PFSK-1 (cell line): ENCODE results near the gene ATP11A.

Source experiments
- FOXP2 ChIP-seq: optimal IDR thresholded peaks from 2 replicates; pipeline ENCODE3; 2011; ENCODE audit warnings: borderline replicate concordance, control low read depth, inconsistent platforms; ENCODE audit not compliant: insufficient read depth; ENCODE audit errors: extremely low read length, extremely low read depth
- POLR2AphosphoS5 ChIP-seq: IDR thresholded peaks from 2 replicates; pipeline ENCODE4 v1.6.1; 2012; ENCODE audit warnings: low read depth, mild to moderate bottlenecking, control low read depth, low read length, moderate library complexity
- SIN3A ChIP-seq: IDR thresholded peaks from 2 replicates; pipeline ENCODE4 v1.6.1; 2012; ENCODE audit warnings: mild to moderate bottlenecking, low read length, moderate library complexity, borderline replicate concordance; ENCODE audit not compliant: insufficient read depth
- TAF1 ChIP-seq: IDR thresholded peaks from 2 replicates; pipeline ENCODE4 v1.6.1; 2012; ENCODE audit warnings: low read length, control low read depth, borderline replicate concordance; ENCODE audit not compliant: insufficient read depth
- TF ChIP-seq, protein P1 (sequence below), 2 experiments: IDR thresholded peaks; 2 replicates each; pipeline versions ENCODE4 v1.6.1 to v1.8.0; 2011 to 2012; ENCODE audit warnings: low read depth in 2 of 2, low read length in 2 of 2, control low read depth in 1 of 2, inconsistent platforms in 1 of 2, mild to moderate bottlenecking in 1 of 2, moderate library complexity in 1 of 2; ENCODE audit not compliant: insufficient read depth in 1 of 2

ATP11A gene

GRCh38 chr13:112733661-112734379 lies 44.0 kb downstream of the ATP11A start:
- TF ChIP-seq TAF1: no peak
- TF ChIP-seq SIN3A: no peak
- TF ChIP-seq POLR2AphosphoS5: no peak
- TF ChIP-seq, protein P1, sequence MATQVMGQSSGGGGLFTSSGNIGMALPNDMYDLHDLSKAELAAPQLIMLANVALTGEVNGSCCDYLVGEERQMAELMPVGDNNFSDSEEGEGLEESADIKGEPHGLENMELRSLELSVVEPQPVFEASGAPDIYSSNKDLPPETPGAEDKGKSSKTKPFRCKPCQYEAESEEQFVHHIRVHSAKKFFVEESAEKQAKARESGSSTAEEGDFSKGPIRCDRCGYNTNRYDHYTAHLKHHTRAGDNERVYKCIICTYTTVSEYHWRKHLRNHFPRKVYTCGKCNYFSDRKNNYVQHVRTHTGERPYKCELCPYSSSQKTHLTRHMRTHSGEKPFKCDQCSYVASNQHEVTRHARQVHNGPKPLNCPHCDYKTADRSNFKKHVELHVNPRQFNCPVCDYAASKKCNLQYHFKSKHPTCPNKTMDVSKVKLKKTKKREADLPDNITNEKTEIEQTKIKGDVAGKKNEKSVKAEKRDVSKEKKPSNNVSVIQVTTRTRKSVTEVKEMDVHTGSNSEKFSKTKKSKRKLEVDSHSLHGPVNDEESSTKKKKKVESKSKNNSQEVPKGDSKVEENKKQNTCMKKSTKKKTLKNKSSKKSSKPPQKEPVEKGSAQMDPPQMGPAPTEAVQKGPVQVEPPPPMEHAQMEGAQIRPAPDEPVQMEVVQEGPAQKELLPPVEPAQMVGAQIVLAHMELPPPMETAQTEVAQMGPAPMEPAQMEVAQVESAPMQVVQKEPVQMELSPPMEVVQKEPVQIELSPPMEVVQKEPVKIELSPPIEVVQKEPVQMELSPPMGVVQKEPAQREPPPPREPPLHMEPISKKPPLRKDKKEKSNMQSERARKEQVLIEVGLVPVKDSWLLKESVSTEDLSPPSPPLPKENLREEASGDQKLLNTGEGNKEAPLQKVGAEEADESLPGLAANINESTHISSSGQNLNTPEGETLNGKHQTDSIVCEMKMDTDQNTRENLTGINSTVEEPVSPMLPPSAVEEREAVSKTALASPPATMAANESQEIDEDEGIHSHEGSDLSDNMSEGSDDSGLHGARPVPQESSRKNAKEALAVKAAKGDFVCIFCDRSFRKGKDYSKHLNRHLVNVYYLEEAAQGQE (IDR thresholded peaks at IDR 0.05; ENCODE audit: insufficient read depth in 1 of 2, low read depth in 2 of 2, low read length in 2 of 2): no peak
- TF ChIP-seq FOXP2: no peak

DNA sequence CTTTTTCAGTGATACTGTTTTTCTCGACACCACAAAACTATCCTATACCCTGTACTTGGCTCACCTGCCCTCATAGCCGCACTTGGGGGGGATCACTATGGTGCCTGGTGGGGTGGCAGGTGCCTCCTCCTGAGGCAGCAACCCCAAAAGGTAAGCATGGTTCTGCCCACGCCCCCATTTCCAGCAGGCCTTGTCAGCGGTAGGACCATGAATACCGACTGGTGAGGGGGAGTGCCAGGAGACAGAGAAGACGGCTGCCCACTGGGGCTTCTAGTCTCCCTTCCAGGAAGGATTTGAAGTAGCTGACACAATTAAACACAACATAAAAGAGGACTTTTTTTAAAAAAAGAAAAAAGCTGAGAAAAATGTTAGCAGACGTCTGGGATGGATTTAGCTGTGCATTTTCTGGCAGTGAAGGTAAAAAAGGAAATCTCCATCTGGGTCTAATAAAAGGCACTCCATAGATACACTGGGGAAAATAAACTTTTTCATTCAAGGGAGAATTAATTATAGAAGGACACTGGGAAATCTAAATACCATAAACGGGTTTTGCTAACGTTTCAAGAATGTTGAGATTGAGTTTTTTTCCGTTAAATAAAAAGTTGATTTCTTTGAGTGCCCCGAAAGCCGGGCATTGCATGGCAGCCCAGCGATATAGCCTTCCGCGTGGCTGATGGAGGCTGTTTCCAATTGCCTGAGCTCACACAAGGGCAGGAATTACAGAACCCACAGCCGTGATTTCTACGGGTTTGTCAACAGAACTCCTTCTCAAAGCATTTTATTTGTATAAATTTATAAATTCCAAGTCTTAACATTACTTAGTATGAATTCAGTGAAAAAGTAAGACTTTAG lies 45.1 kb downstream of the ATP11A start:
- TF ChIP-seq TAF1: no peak
- TF ChIP-seq, protein P1 (IDR thresholded peaks at IDR 0.05; ENCODE audit: insufficient read depth in 1 of 2, low read depth in 2 of 2, low read length in 2 of 2): no peak
- TF ChIP-seq FOXP2: no peak
- TF ChIP-seq SIN3A: no peak
- no peak for TF ChIP-seq POLR2AphosphoS5

DNA sequence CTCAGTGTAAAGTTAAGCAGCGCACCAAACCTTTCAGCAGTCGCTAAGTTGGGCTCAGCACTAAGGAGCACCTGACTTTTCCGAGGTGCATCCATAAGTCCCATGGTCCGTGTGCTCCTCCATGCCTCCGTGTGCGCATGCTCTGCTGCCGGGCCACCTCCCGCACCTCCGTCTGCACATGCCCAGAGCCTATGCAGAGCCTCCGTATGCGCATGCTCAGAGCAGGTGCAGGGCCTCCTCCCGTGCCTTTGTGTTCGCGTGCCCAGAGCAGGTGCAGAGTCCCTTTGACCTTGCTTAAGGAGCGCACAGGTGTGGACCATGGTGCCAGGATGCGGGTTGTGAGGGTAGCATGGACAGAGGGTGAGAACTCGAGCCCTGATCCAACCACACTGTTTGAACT lies 46.0 kb downstream of the ATP11A start:
- TF ChIP-seq FOXP2 (no peak), POLR2AphosphoS5 (no peak), TAF1 (no peak), SIN3A (no peak)
- TF ChIP-seq, protein P1 (IDR thresholded peaks at IDR 0.05; ENCODE audit: insufficient read depth in 1 of 2, low read depth in 2 of 2, low read length in 2 of 2): no peak

DNA sequence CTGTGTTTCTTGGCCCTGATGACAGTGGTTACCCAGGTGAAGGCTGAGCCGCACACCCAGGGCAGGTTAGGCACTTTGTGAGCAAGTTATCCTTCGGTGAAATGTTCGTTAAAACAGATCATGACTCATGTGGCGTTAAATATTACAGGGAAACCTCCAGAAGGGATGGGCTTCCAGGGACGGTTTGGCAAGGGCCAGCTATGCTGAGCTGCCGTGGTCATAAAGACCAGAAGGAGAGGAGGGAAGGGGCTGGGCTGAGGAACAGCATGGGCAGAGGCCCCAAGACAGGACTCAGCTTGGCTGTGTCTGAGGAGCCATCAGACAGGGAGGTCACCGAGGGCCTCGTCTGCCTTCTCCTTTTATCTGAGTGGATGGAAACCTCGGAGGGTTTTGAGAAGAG lies 47.5 kb downstream of the ATP11A start:
- TF ChIP-seq SIN3A (no peak), FOXP2 (no peak), TAF1 (no peak), POLR2AphosphoS5 (no peak)
- TF ChIP-seq, protein P1 (IDR thresholded peaks at IDR 0.05; ENCODE audit: insufficient read depth in 1 of 2, low read depth in 2 of 2, low read length in 2 of 2): no peak
